Colonic mucosa (tissue), 4 donors: ENCODE results near the gene TERB1. TPM values are rescaled to one million over a fixed set of nuclear protein-coding genes. Genes with fewer than 3 reads are reported as not detected.

Source experiments
- DNase-seq: peaks from one replicate; pipeline ENCODE4 v3.0.0-alpha.2; 2020
- H3K27ac ChIP-seq: fragments of 200-600 bp; one replicate; pipeline ENCODE4 v1.8.0; 2021
- H3K27me3 ChIP-seq: fragments of 200-600 bp; one replicate; pipeline ENCODE4 v1.8.0; 2021
- H3K36me3 ChIP-seq: fragments of 200-600 bp; one replicate; pipeline ENCODE4 v1.8.0; 2021
- H3K4me1 ChIP-seq: fragments of 200-600 bp; one replicate; pipeline ENCODE4 v1.8.0; 2021; ENCODE audit warnings: mild to moderate bottlenecking
- H3K4me3 ChIP-seq: fragments of 200-600 bp; one replicate; pipeline ENCODE4 v1.8.0; 2021
- H3K9ac ChIP-seq, 2 donors: one replicate each; pipeline ENCODE4 v1.7.0; 2013; ENCODE audit warnings: control low read depth in 2 of 2, low read depth in 2 of 2, low read length in 2 of 2
- H3K9me3 ChIP-seq: fragments of 200-600 bp; one replicate; pipeline ENCODE4 v1.8.0; 2021
- intact Hi-C: fragments of 100-400 bp; cut with DNase I; formaldehyde crosslinking; loops from one replicate; pipeline ENCODE4 v1.14.1; 2022
- total RNA-seq, 2 donors: library from RNA; stranded (reverse); fragmentation: NEBNext Ultra II Directional in 1 of 2; extraction: Animal tissue kit (Norgen Biotek cat#: 25700) in 1 of 2; gene quantifications; one replicate each; pipeline ENCODE4 v1.2.1, GENCODE V29; 2021
- TF ChIP-seq, protein P1 (sequence below): fragments of 200-600 bp; IDR thresholded peaks from one replicate; pipeline ENCODE4 v1.8.0; 2022; ENCODE audit warnings: antibody characterized with exemption, mild to moderate bottlenecking
- donor health status: healthy.
- donor health status: DM: no; HTN: no; CAD: no.
- donor health status: DM: no; HTN: no; CAD: no.

TERB1 gene
- total RNA-seq, 2 donors from 2014 or later, result 0.22 TPM; not detected in 1

GRCh38 chr16:66840883-66841282 lies 39.5 kb upstream of the TERB1 start:
- TF ChIP-seq, protein P1, sequence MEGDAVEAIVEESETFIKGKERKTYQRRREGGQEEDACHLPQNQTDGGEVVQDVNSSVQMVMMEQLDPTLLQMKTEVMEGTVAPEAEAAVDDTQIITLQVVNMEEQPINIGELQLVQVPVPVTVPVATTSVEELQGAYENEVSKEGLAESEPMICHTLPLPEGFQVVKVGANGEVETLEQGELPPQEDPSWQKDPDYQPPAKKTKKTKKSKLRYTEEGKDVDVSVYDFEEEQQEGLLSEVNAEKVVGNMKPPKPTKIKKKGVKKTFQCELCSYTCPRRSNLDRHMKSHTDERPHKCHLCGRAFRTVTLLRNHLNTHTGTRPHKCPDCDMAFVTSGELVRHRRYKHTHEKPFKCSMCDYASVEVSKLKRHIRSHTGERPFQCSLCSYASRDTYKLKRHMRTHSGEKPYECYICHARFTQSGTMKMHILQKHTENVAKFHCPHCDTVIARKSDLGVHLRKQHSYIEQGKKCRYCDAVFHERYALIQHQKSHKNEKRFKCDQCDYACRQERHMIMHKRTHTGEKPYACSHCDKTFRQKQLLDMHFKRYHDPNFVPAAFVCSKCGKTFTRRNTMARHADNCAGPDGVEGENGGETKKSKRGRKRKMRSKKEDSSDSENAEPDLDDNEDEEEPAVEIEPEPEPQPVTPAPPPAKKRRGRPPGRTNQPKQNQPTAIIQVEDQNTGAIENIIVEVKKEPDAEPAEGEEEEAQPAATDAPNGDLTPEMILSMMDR, result no peak
- no peaks in the 10 kb centered on the region for H3K36me3 ChIP-seq
- H3K27ac ChIP-seq, result no peak overlapping the region
- no peak overlapping the region for H3K4me3 ChIP-seq
- intact Hi-C loops, result loop anchor here (10.0 kb wide), 1 partner anchor 56 kb away; no protein-coding TSS in a partner anchor
- H3K9me3 ChIP-seq, result no peaks in the 10 kb centered on the region
- H3K27me3 ChIP-seq, result peaks cover 20% of the 10 kb centered on the region
- H3K9ac ChIP-seq, result no peak overlapping the region
- no peaks in the 10 kb centered on the region for H3K4me1 ChIP-seq
- DNase-seq, result no peak

- intact Hi-C loops, result no loop called here
- Histone ChIP-seq H3K4me1 (peaks cover 3% of the 10 kb centered on the region), H3K9me3 (no peaks in the 10 kb centered on the region), H3K36me3 (no peaks in the 10 kb centered on the region), H3K27ac (no peak overlapping the region), H3K4me3 (no peak overlapping the region), H3K27me3 (no peaks in the 10 kb centered on the region), H3K9ac (no peak overlapping the region)
- DNase-seq, result no peak
- TF ChIP-seq, protein P1, result no peak
Measured at GRCh38 chr16:66834746-66835145, 33.4 kb upstream of the TERB1 start.

DNA sequence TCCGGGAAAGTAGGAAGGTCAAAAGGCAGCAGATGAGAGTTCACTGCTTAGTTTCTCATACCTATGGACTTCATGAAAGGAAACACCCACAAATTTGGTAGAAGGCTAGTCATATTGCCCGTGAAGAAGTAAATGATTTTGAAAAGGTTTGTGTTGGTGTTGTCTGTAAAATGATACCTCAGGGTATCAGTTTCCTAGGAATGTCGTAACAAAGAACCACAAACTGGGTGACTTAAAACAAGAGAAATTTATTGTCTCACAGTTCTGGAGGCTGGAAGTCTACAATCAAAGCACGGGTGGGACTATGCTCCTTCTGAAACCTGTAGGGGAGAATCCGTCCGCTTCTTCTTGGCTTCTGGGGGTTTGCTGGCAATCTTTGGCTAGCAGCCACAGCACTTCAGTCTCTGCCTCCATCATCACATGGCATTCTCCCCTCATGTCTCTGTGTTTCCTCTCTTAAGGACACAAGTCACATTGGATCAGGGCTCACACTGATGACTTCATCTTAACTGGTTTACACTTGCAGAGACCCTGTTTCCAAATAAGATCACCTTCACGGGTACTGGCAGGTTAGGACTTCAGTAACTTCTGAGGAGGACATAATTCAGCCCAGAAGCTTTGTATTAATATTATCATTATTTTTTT lies 31.4 kb upstream of the TERB1 start:
- DNase-seq, result no peak
- intact Hi-C loops, result loop anchor here (2.0 kb wide), 1 partner anchor 36 kb away; no protein-coding TSS in a partner anchor

DNA sequence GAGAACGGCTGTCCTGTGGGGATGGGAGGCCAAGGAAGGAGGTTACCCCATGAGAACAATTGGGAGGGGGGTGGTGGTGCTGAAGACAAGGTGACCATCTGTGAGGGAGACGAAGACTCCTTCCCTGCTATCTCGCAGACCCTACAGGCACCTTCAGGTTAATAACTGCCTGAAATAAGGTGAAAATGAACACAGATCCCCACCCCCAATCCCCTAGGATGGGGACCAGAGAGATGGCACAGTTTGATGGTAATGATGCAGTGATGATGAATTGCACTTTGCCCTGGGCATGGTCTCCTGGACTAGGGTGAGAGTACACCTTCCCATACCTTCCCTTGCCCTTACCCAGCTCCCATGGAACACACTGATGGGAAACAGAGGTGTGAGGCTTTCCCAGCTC lies 30.8 kb upstream of the TERB1 start:
- Histone ChIP-seq H3K36me3 (no peaks in the 10 kb centered on the region), H3K4me3 (no peak overlapping the region), H3K4me1 (peaks cover 8% of the 10 kb centered on the region), H3K27me3 (no peaks in the 10 kb centered on the region), H3K9ac (no peak overlapping the region), H3K9me3 (no peaks in the 10 kb centered on the region), H3K27ac (no peak overlapping the region)
- intact Hi-C loops, result loop anchor here (2.0 kb wide), 1 partner anchor 37 kb away; no protein-coding TSS in a partner anchor
- DNase-seq, result no peak
- TF ChIP-seq, protein P1, result no peak

More for the DNA sequence above, 31.4 kb upstream of the TERB1 start:
- Histone ChIP-seq H3K4me1 (peaks cover 8% of the 10 kb centered on the region), H3K4me3 (no peak overlapping the region), H3K36me3 (no peaks in the 10 kb centered on the region), H3K27me3 (no peaks in the 10 kb centered on the region), H3K9me3 (no peaks in the 10 kb centered on the region), H3K9ac (no peak overlapping the region), H3K27ac (no peak overlapping the region)
- TF ChIP-seq, protein P1, result no peak

- intact Hi-C loops, result no loop called here
Measured at GRCh38 chr16:66830422-66831404, 29.3 kb upstream of the TERB1 start, which contains the start of gene NAE1. Gene NAE1, minus strand, starts transcription at chr16:66830976. Its CDS starts 77 bp downstream, at chr16:66830899.

More at GRCh38 chr16:66830422-66831404, 29.3 kb upstream of the TERB1 start, which contains the start of gene NAE1:
- peak; percentile 88 for DNase-seq
- no peaks in the 10 kb centered on the region for H3K36me3 ChIP-seq
- H3K27me3 ChIP-seq, result no peaks in the 10 kb centered on the region
- peak within 1 kb of the TSS; percentile 89 for H3K4me3 ChIP-seq
- peak within 1 kb of the TSS; percentile 76 to 84 for H3K9ac ChIP-seq
- TF ChIP-seq, protein P1, result peak; percentile 99
- H3K27ac ChIP-seq, result peak within 1 kb of the TSS; percentile 84
- no peaks in the 10 kb centered on the region for H3K9me3 ChIP-seq
- peaks cover 8% of the 10 kb centered on the region for H3K4me1 ChIP-seq
